Prostate gland (tissue), 2 donors: Measurements from ENCODE around the gene VSIR. TPM values are rescaled to one million over a fixed set of nuclear protein-coding genes. Genes with fewer than 3 reads are reported as not detected.

Source experiments
- DNase-seq: peaks from one replicate; pipeline ENCODE4 v3.0.0-alpha.2; 2019; ENCODE audit warnings: low spot score
- H3K27ac ChIP-seq, 2 donors: fragments of 200-600 bp; sonication (generic); 2 replicates each; pipeline ENCODE4 v1.5.1; 2017 to 2019
- H3K27me3 ChIP-seq: fragments of 200-600 bp; sonication (generic); replicated peaks from 2 replicates; pipeline ENCODE4 v1.5.1; 2019; ENCODE audit not compliant: insufficient read depth
- H3K36me3 ChIP-seq, 2 donors: fragments of 200-600 bp; sonication (generic); 1 replicate in 1 of 2; 2 replicates in 1 of 2; pipeline versions ENCODE4 v1.5.1 to v1.8.1; 2017 to 2019
- H3K4me1 ChIP-seq: fragments of 200-600 bp; sonication (generic); replicated peaks from 2 replicates; pipeline ENCODE4 v1.5.1; 2019
- H3K4me3 ChIP-seq, 2 donors: fragments of 200-600 bp; sonication (generic); 2 replicates each; pipeline ENCODE4 v1.5.1; 2017 to 2019
- H3K9me3 ChIP-seq: fragments of 200-600 bp; sonication (generic); 2 replicates; pipeline ENCODE4 v1.5.1; 2017
- CTCF ChIP-seq, 4 experiments: fragments of 200-600 bp in 2 of 4; fragments of 450-650 bp in 2 of 4; sonication (generic) in 2 of 4; IDR thresholded peaks; 1 replicate in 3 of 4; 2 replicates in 1 of 4; pipeline ENCODE4 v1.5.1; 2016 to 2019; ENCODE audit warnings: antibody characterized with exemption in 4 of 4, mild to moderate bottlenecking in 2 of 4, moderate library complexity in 2 of 4
- POLR2A ChIP-seq: fragments of 450-650 bp; IDR thresholded peaks from one replicate; pipeline ENCODE4 v1.6.1; 2016; ENCODE audit warnings: antibody characterized with exemption, mild to moderate bottlenecking
- POLR2AphosphoS5 ChIP-seq: sonication (generic); formaldehyde crosslinking; IDR thresholded peaks from one replicate; pipeline ENCODE4 v1.6.1; 2017; ENCODE audit warnings: antibody characterized with exemption
- WGBS: methylation state at CpG from one replicate; pipeline ENCODE4 v1.1.5; 2018; 5-methylcytosine and 5-hydroxymethylcytosine counted together
- intact Hi-C: fragments of 100-400 bp; cut with DNase I; formaldehyde crosslinking; loops from one replicate; pipeline ENCODE4 v1.14.2; 2022
- total RNA-seq, 2 donors: library from RNA; depleted of rRNA; stranded (reverse); fragments of >200 nt; gene quantifications; one replicate each; pipeline ENCODE4 v1.1.0, GENCODE V29; 2016

Gene VSIR
- total RNA-seq, 2 donors from 2014 or later: 23.1 to 40.2 TPM

- no peak for DNase-seq
- WGBS: 77% methylated on average over 2 of the region's 2 CpGs
- no peaks in the 10 kb centered on the region for H3K36me3 ChIP-seq
- H3K4me3 ChIP-seq: no peak overlapping the region
- peaks cover 6% of the 10 kb centered on the region for H3K4me1 ChIP-seq
- peak overlapping the region in 1 of 2 donors; percentile 55 for H3K27ac ChIP-seq
- intact Hi-C loops: no loop called here
- H3K27me3 ChIP-seq: no peaks in the 10 kb centered on the region
- H3K9me3 ChIP-seq: no peaks in the 10 kb centered on the region
- TF ChIP-seq POLR2A: no peak
- TF ChIP-seq CTCF (IDR thresholded peaks at IDR 0.05): no peak
Observed at GRCh38 chr10:71736570-71736952, 36.8 kb downstream of the VSIR start.

- H3K27ac ChIP-seq: peak overlapping the region in 1 of 2 donors; percentile 55
- intact Hi-C loops: no loop called here
- H3K4me3 ChIP-seq: no peak overlapping the region
- H3K27me3 ChIP-seq: no peaks in the 10 kb centered on the region
- WGBS: 85% methylated on average over 16 of the region's 16 CpGs
- no peaks in the 10 kb centered on the region for H3K36me3 ChIP-seq
- TF ChIP-seq POLR2AphosphoS5 (no peak), CTCF (IDR thresholded peaks at IDR 0.05) (no peak), POLR2A (no peak)
- no peaks in the 10 kb centered on the region for H3K9me3 ChIP-seq
- H3K4me1 ChIP-seq: peaks cover 6% of the 10 kb centered on the region
- DNase-seq: no peak
Observed at GRCh38 chr10:71735709-71736569, 37.4 kb downstream of the VSIR start.

GRCh38 chr10:71734797-71735196 lies 38.5 kb downstream of the VSIR start:
- intact Hi-C loops: no loop called here

GRCh38 chr10:71731791-71732190 lies 41.5 kb downstream of the VSIR start:
- DNase-seq: no peak
- peaks cover 8% of the 10 kb centered on the region for H3K4me1 ChIP-seq
- no peak overlapping the region for H3K4me3 ChIP-seq
- H3K9me3 ChIP-seq: no peaks in the 10 kb centered on the region
- intact Hi-C loops: no loop called here
- TF ChIP-seq CTCF (IDR thresholded peaks at IDR 0.05) (no peak), POLR2AphosphoS5 (no peak), POLR2A (no peak)
- 96% methylated on average over 12 of the region's 12 CpGs for WGBS
- no peak overlapping the region for H3K27ac ChIP-seq
- H3K27me3 ChIP-seq: no peaks in the 10 kb centered on the region
- H3K36me3 ChIP-seq: no peaks in the 10 kb centered on the region

More at GRCh38 chr10:71734797-71735196, 38.5 kb downstream of the VSIR start:
- Histone ChIP-seq H3K4me1 (peaks cover 6% of the 10 kb centered on the region), H3K27me3 (no peaks in the 10 kb centered on the region), H3K4me3 (no peak overlapping the region), H3K36me3 (no peaks in the 10 kb centered on the region), H3K9me3 (no peaks in the 10 kb centered on the region), H3K27ac (no peak overlapping the region)
- TF ChIP-seq CTCF (IDR thresholded peaks at IDR 0.05): no peak
- no peak for TF ChIP-seq POLR2AphosphoS5
- TF ChIP-seq POLR2A: no peak
- WGBS: 90% methylated on average over 5 of the region's 5 CpGs
- DNase-seq: no peak

GRCh38 chr10:71729161-71729636 lies 44.1 kb downstream of the VSIR start:
- peaks cover 8% of the 10 kb centered on the region for H3K4me1 ChIP-seq
- no peaks in the 10 kb centered on the region for H3K9me3 ChIP-seq
- intact Hi-C loops: no loop called here
- no peak overlapping the region for H3K27ac ChIP-seq
- 47% methylated on average over 10 of the region's 10 CpGs for WGBS
- TF ChIP-seq CTCF (IDR thresholded peaks at IDR 0.05): no peak
- TF ChIP-seq POLR2AphosphoS5: peak; percentile 41
- no peak for TF ChIP-seq POLR2A
- no peaks in the 10 kb centered on the region for H3K27me3 ChIP-seq
- peak; percentile 53 for DNase-seq
- H3K36me3 ChIP-seq: no peaks in the 10 kb centered on the region
- H3K4me3 ChIP-seq: no peak overlapping the region
